Measurements from ENCODE around the gene DERA.

DERA gene

GRCh38 chr12:15982471-15982870 is 71.3 kb downstream of the DERA start:
- no peak for TF ChIP-seq JUND (IDR thresholded peaks at IDR 0.05; ENCODE audit: low read depth)
- in situ Hi-C loops (cut with HindIII; ENCODE audit: low pct_unique_long_range_greater_than_20kb, low sequenced_read_pairs) = no loop called here
- peak; percentile 32 to 36 for DNase-seq (ENCODE audit: low read depth in 1 of 2, low spot score in 1 of 2)

- in situ Hi-C loops (cut with HindIII; ENCODE audit: low pct_unique_long_range_greater_than_20kb, low sequenced_read_pairs) = no loop called here
- no peak for TF ChIP-seq JUND (IDR thresholded peaks at IDR 0.05; ENCODE audit: low read depth)
- no peak for DNase-seq (ENCODE audit: low read depth in 1 of 2, low spot score in 1 of 2)
Measured at GRCh38 chr12:15982921-15983320, 71.8 kb downstream of the DERA start.

- TF ChIP-seq JUND (IDR thresholded peaks at IDR 0.05; ENCODE audit: low read depth) = no peak
- in situ Hi-C loops (cut with HindIII; ENCODE audit: low pct_unique_long_range_greater_than_20kb, low sequenced_read_pairs) = no loop called here
- no peak for DNase-seq (ENCODE audit: low read depth in 1 of 2, low spot score in 1 of 2)
Measured at GRCh38 chr12:15984097-15984800, 73.1 kb downstream of the DERA start.

- in situ Hi-C loops (cut with HindIII; ENCODE audit: low pct_unique_long_range_greater_than_20kb, low sequenced_read_pairs) = no loop called here
- no peak for DNase-seq (ENCODE audit: low read depth in 1 of 2, low spot score in 1 of 2)
- no peak for TF ChIP-seq JUND (IDR thresholded peaks at IDR 0.05; ENCODE audit: low read depth)
Measured at GRCh38 chr12:15984963-15985362, 73.8 kb downstream of the DERA start.

GRCh38 chr12:15987696-15988095 is 76.6 kb downstream of the DERA start:
- in situ Hi-C loops (cut with HindIII; ENCODE audit: low pct_unique_long_range_greater_than_20kb, low sequenced_read_pairs) = no loop called here
- DNase-seq (ENCODE audit: low read depth in 1 of 2, low spot score in 1 of 2) = no peak
- no peak for TF ChIP-seq JUND (IDR thresholded peaks at IDR 0.05; ENCODE audit: low read depth)

GRCh38 chr12:15988983-15989755 is 78.0 kb downstream of the DERA start:
- TF ChIP-seq JUND (IDR thresholded peaks at IDR 0.05; ENCODE audit: low read depth) = no peak
- no peak for DNase-seq (ENCODE audit: low read depth in 1 of 2, low spot score in 1 of 2)
- in situ Hi-C loops (cut with HindIII; ENCODE audit: low pct_unique_long_range_greater_than_20kb, low sequenced_read_pairs) = no loop called here

- DNase-seq (ENCODE audit: low read depth in 1 of 2, low spot score in 1 of 2) = no peak
- in situ Hi-C loops (cut with HindIII; ENCODE audit: low pct_unique_long_range_greater_than_20kb, low sequenced_read_pairs) = no loop called here
- no peak for TF ChIP-seq JUND (IDR thresholded peaks at IDR 0.05; ENCODE audit: low read depth)
Measured at GRCh38 chr12:15995801-15996200, 84.7 kb downstream of the DERA start.

GRCh38 chr12:15996254-15996653 is 85.1 kb downstream of the DERA start:
- no peak for TF ChIP-seq JUND (IDR thresholded peaks at IDR 0.05; ENCODE audit: low read depth)
- DNase-seq (ENCODE audit: low read depth in 1 of 2, low spot score in 1 of 2) = peak; percentile 18 to 89
- in situ Hi-C loops (cut with HindIII; ENCODE audit: low pct_unique_long_range_greater_than_20kb, low sequenced_read_pairs) = no loop called here

GRCh38 chr12:15996948-15997347 is 85.8 kb downstream of the DERA start:
- no peak for TF ChIP-seq JUND (IDR thresholded peaks at IDR 0.05; ENCODE audit: low read depth)
- no peak for DNase-seq (ENCODE audit: low read depth in 1 of 2, low spot score in 1 of 2)
- in situ Hi-C loops (cut with HindIII; ENCODE audit: low pct_unique_long_range_greater_than_20kb, low sequenced_read_pairs) = no loop called here

GRCh38 chr12:15997910-15998309 is 86.8 kb downstream of the DERA start:
- no peak for TF ChIP-seq JUND (IDR thresholded peaks at IDR 0.05; ENCODE audit: low read depth)
- in situ Hi-C loops (cut with HindIII; ENCODE audit: low pct_unique_long_range_greater_than_20kb, low sequenced_read_pairs) = no loop called here
- no peak for DNase-seq (ENCODE audit: low read depth in 1 of 2, low spot score in 1 of 2)

GRCh38 chr12:16002880-16003279 is 91.7 kb downstream of the DERA start:
- TF ChIP-seq JUND (IDR thresholded peaks at IDR 0.05; ENCODE audit: low read depth) = no peak
- no peak for DNase-seq (ENCODE audit: low read depth in 1 of 2, low spot score in 1 of 2)
- in situ Hi-C loops (cut with HindIII; ENCODE audit: low pct_unique_long_range_greater_than_20kb, low sequenced_read_pairs) = no loop called here

- DNase-seq (ENCODE audit: low read depth in 1 of 2, low spot score in 1 of 2) = no peak
- in situ Hi-C loops (cut with HindIII; ENCODE audit: low pct_unique_long_range_greater_than_20kb, low sequenced_read_pairs) = no loop called here
- no peak for TF ChIP-seq JUND (IDR thresholded peaks at IDR 0.05; ENCODE audit: low read depth)
Measured at GRCh38 chr12:16003460-16003859, 92.3 kb downstream of the DERA start.

GRCh38 chr12:16006752-16007151 is 95.6 kb downstream of the DERA start:
- TF ChIP-seq JUND (IDR thresholded peaks at IDR 0.05; ENCODE audit: low read depth) = no peak
- in situ Hi-C loops (cut with HindIII; ENCODE audit: low pct_unique_long_range_greater_than_20kb, low sequenced_read_pairs) = no loop called here
- no peak for DNase-seq (ENCODE audit: low read depth in 1 of 2, low spot score in 1 of 2)
